Aorta (tissue), 5 donors: ENCODE results near the gene SHC4. TPM values are rescaled to one million over a fixed set of nuclear protein-coding genes. Genes with fewer than 3 reads are reported as not detected.

Source experiments
- ATAC-seq: fragments of 200-7000 bp; cut with Tn5 transposase; one replicate; pipeline ENCODE4 v1.9.1; 2022; ENCODE audit warnings: moderate library complexity; ENCODE audit not compliant: low FRiP score
- DNase-seq, 2 donors: peaks; one replicate each; pipeline ENCODE4 v3.0.0-alpha.2; 2020
- H3K27ac ChIP-seq, 2 donors: one replicate each; pipeline ENCODE4 v1.5.1; 2013; ENCODE audit warnings: low read length in 2 of 2, mild to moderate bottlenecking in 2 of 2, moderate library complexity in 2 of 2, control low read depth in 1 of 2, inconsistent platforms in 1 of 2, low read depth in 1 of 2
- H3K27me3 ChIP-seq, 2 donors: one replicate each; pipeline ENCODE4 v1.6.1; 2013; ENCODE audit warnings: control low read depth in 1 of 2, low read length in 1 of 2, mild to moderate bottlenecking in 1 of 2, moderate library complexity in 1 of 2; ENCODE audit not compliant: insufficient read depth in 2 of 2, control insufficient read depth in 1 of 2
- H3K36me3 ChIP-seq, 2 donors: one replicate each; pipeline ENCODE4 v1.6.1; 2013; ENCODE audit warnings: control low read depth in 1 of 2, low read length in 1 of 2, mild to moderate bottlenecking in 1 of 2; ENCODE audit not compliant: insufficient read depth in 2 of 2, control insufficient read depth in 1 of 2
- H3K4me1 ChIP-seq, 2 donors: one replicate each; pipeline ENCODE4 v1.6.1; 2013; ENCODE audit warnings: low read length in 2 of 2, control low read depth in 1 of 2, mild to moderate bottlenecking in 1 of 2, moderate library complexity in 1 of 2; ENCODE audit not compliant: insufficient read depth in 2 of 2, control insufficient read depth in 1 of 2
- H3K4me3 ChIP-seq, 2 donors: one replicate each; pipeline ENCODE4 v1.5.1; 2013; ENCODE audit warnings: low read length in 2 of 2, control low read depth in 1 of 2, mild to moderate bottlenecking in 1 of 2
- H3K9me3 ChIP-seq: one replicate; pipeline ENCODE4 v1.6.1; 2013; ENCODE audit warnings: mild to moderate bottlenecking, low read length; ENCODE audit not compliant: control insufficient read depth
- whole genome bisulfite sequencing, 2 donors: extraction: QIAGEN DNeasy Blood & Tissue Kit; methylation state at CpG; one replicate each; pipeline ENCODE4 v1.1.7; 2013; 5-methylcytosine and 5-hydroxymethylcytosine counted together
- intact Hi-C, 2 donors: fragments of 100-400 bp; cut with DNase I; formaldehyde crosslinking; loops; one replicate each; pipeline versions ENCODE4 v1.14.2 to v1.15.0; 2022
- polyA plus RNA-seq, 2 donors: library from polyadenylated mRNA; stranded (reverse); fragments of 200-250 nt; gene quantifications; one replicate each; pipeline ENCODE4 v1.2.3, GENCODE V29; 2013
- total RNA-seq, 2 donors: library from RNA; stranded (reverse); fragmentation: NEBNext Ultra II Directional; extraction: Animal tissue kit (Norgen Biotek cat#: 25700); gene quantifications; one replicate each; pipeline ENCODE4 v1.2.1, GENCODE V29; 2021
- donor health status: healthy with polysubstance abuse.
- donor health status: Bipolar disorder and iron deficiency.
- donor health status: DM: no; HTN: no; CAD: no.
- donor health status: DM: no; HTN: no; CAD: no.
- donor health status: DM: yes; HTN: yes; CAD: no.

The SHC4 gene
- total and polyA plus RNA-seq, 4 donors, result 4.4 to 18.6 (median 7.2) TPM

DNA sequence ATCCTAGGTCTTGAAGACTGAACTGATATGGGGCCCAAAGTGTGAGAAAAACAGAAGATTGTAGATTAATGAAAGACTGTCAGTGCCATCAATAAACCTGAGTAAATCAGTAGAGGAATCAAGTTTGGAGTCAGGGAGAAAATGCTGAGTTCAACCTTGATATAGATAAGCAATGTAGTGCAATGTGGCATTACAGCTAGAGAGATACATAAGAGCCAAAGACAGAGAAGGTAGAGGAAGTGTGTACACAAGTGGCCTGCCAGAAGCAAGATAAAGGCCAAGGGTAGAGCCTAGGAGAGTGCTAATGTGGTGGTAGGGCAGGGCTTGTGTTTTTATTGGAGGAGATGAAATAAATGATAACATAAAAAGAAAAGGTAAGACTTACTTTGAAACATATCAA, 111.8 kb downstream of the SHC4 start:
- H3K9me3 ChIP-seq, result no peaks in the 10 kb centered on the region
- H3K4me1 ChIP-seq, result peaks cover 0 to 4% of the 10 kb centered on the region in 2 donors
- ATAC-seq, result no peak
- no peak overlapping the region for H3K4me3 ChIP-seq
- peaks cover 0 to 3% of the 10 kb centered on the region in 2 donors for H3K36me3 ChIP-seq
- no peak overlapping the region for H3K27ac ChIP-seq
- no peak for DNase-seq
- no peaks in the 10 kb centered on the region for H3K27me3 ChIP-seq
- intact Hi-C loops, result no loop called here

DNA sequence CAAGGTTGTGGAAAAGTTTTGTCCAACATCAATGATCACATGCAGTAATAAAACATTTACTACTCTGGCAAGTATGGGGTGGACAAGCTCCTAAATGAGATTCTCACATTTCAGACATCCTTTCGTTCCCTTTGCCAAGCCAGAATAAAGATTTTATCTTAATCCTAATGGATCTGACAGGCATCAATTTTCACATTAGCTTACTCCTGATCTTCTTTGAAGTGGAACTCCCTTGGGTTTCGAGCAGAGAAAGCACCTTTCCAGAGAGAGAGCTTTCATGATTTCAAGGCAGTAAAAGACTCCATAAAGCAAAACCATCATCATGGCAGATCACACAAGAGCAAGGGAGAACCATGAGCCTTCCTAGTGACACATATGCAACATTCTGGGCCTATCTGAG, 113.1 kb downstream of the SHC4 start:
- 93 to 98% methylated on average over 2 of the region's 2 CpGs for WGBS, 2 donors
- H3K27ac ChIP-seq, result no peak overlapping the region
- no peaks in the 10 kb centered on the region for H3K9me3 ChIP-seq
- ATAC-seq (no peak), DNase-seq (no peak)
- H3K36me3 ChIP-seq, result peaks cover 0 to 3% of the 10 kb centered on the region in 2 donors
- H3K4me1 ChIP-seq, result no peaks in the 10 kb centered on the region
- H3K27me3 ChIP-seq, result no peaks in the 10 kb centered on the region
- H3K4me3 ChIP-seq, result no peak overlapping the region
- intact Hi-C loops, result no loop called here

DNA sequence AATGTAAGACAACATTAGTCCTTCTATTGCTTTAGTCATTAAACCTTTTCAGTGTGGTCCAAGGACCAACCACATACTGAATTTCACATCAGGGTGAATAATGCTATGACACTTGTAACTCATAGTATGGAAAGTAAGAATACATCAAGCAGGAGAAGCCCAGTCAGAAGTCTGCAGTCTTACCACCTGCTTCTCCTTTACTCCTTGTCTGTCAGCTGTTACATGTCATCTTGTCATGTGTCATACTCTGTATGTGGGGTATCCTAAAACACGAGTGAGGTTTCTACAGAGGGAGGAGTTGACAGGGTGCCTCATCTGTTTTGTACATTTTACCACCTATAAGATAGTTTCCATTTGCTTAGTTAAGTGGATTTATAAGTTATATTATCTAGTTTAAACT, 118.6 kb downstream of the SHC4 start:
- no peaks in the 10 kb centered on the region for H3K27me3 ChIP-seq
- no peak overlapping the region for H3K27ac ChIP-seq
- intact Hi-C loops, result no loop called here
- no peaks in the 10 kb centered on the region for H3K9me3 ChIP-seq
- ATAC-seq, result no peak
- no peaks in the 10 kb centered on the region for H3K4me1 ChIP-seq
- DNase-seq, result no peak
- 75 to 79% methylated on average over 1 of the region's 1 CpG for WGBS, 2 donors
- no peak overlapping the region for H3K4me3 ChIP-seq
- peaks cover 0 to 8% of the 10 kb centered on the region in 2 donors for H3K36me3 ChIP-seq

DNA sequence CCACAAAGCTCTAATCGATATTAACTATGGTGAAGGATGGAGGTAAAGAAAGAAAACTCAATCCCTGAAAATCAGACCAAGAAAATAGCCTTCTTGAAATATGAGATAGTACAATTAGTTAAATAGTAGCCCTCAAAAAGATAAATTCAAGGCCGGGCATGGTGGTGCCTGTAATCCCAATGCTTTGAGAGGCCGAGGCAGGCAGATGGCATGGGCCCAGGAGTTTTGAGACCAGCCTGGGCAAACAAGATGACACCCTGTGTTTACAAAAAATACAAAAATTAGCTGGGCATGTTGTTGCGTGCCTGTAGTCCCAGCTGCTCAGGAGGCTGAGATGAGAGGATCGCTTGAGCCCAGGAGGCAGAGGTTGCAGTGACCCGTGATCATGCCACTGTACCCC, 121.2 kb downstream of the SHC4 start:
- no peaks in the 10 kb centered on the region for H3K9me3 ChIP-seq
- H3K36me3 ChIP-seq, result peaks cover 0 to 6% of the 10 kb centered on the region in 2 donors
- no peak overlapping the region for H3K27ac ChIP-seq
- DNase-seq (no peak), ATAC-seq (no peak)
- no peak overlapping the region for H3K4me3 ChIP-seq
- no peaks in the 10 kb centered on the region for H3K27me3 ChIP-seq
- intact Hi-C loops, result no loop called here
- H3K4me1 ChIP-seq, result no peaks in the 10 kb centered on the region
- WGBS, 2 donors, result 81 to 96% methylated on average over 6 of the region's 6 CpGs

DNA sequence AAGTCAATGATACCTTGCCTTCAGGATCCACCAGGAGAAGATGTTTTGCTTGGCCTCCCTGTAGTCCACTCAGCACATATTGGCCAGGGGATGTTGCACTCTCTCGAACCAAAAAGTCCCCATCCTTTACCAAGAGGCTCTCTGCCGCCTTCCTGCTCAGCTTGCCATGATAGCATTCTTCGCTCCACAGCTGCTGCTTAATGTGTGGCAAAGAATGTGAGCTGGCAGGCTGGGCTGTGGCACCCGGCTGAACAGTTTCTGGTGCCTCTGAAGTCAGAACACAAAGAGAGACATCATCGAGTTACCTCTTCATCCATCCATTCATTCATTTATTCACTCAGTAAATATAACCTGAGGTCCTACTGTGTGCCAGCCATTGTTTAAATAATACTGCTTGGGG, 129.0 kb downstream of the SHC4 start:
- Histone ChIP-seq H3K4me1 (no peaks in the 10 kb centered on the region), H3K36me3 (peaks cover 6 to 8% of the 10 kb centered on the region in 2 donors), H3K27ac (no peak overlapping the region), H3K27me3 (no peaks in the 10 kb centered on the region), H3K9me3 (peaks cover 4% of the 10 kb centered on the region), H3K4me3 (no peak overlapping the region)
- intact Hi-C loops, result no loop called here
- no peak for ATAC-seq
- WGBS, 2 donors, result 81 to 87% methylated on average over 5 of the region's 5 CpGs
- DNase-seq, result no peak

DNA sequence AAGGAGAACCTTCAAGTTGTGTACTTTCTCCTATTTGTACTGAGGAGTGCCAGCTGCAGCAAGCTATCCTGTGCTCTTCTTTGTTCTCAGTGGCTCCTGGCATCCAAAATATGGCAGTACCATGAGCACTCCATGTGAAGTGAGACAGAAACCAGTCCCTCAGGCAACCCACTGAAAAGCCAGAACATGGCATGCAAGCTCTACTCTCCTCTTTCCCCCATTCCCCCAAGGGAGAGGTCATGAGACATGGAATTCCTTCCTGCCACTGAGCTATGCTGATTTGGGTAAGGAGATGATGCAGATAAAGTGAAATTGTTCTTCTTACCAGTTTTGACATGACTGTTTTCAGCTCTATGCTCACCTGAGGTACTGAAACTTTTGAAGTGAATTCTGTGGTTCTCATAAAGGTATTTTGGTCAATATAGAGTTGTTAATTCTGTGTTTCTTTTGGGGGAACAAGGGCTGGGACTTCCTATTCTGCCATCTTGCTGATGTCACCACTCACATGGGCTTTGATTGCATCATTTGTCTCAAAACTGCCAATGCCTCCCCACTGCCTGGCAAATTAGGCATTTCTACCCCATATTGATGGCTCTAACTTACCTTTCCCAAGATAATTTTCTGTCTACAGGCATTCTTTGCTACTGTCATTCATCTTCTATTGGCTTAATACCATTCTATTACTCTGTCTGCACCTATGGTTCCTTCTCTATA, 130.0 kb downstream of the SHC4 start:
- intact Hi-C loops, result no loop called here
- no peak overlapping the region for H3K4me3 ChIP-seq
- H3K36me3 ChIP-seq, result peaks cover 6 to 8% of the 10 kb centered on the region in 2 donors
- DNase-seq (no peak), ATAC-seq (no peak)
- H3K27me3 ChIP-seq, result no peaks in the 10 kb centered on the region
- no peaks in the 10 kb centered on the region for H3K4me1 ChIP-seq
- H3K27ac ChIP-seq, result no peak overlapping the region
- H3K9me3 ChIP-seq, result peaks cover 4% of the 10 kb centered on the region

DNA sequence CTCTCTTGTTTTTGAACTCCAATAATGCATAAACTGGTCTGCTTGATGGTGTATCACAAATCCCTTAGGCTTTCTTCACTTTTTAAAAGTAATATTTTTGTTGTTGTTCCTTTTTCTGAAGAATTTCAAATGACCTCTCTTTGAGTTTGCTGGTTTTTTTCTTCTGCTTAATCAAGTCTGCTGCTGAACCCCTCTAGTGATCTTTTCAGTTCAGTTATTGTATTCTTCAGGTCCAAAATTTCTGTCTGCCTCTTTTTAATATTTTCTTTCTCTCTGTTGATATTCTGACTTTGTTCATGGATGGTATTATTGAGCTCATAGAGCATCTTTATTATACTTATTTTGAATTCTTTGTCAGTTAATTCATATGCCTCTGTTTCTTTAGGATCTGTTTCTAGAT, 131.1 kb downstream of the SHC4 start:
- Histone ChIP-seq H3K4me3 (no peak overlapping the region), H3K27me3 (no peaks in the 10 kb centered on the region), H3K27ac (no peak overlapping the region), H3K9me3 (peaks cover 4% of the 10 kb centered on the region), H3K36me3 (peaks cover 6 to 8% of the 10 kb centered on the region in 2 donors), H3K4me1 (no peaks in the 10 kb centered on the region)
- DNase-seq (no peak), ATAC-seq (no peak)
- intact Hi-C loops, result no loop called here

DNA sequence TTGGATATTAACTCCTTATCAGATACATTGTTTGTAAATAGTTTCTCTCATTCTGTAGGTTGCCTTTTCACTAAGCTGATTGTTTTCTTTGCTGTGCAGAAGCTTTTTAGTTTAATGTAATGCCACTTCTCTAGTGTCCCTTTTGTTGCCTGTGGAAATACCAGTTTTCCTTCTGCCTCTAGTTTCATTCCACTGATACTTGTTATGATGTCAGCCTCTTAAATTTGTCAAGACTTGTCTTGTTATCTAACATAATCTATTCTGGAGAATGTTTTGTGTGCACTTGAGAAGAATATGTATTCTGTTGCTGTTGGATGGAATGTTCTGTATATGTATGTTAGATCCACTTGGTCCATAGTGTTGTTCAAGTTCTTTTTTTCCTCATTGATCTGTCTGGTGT, 134.8 kb downstream of the SHC4 start:
- peaks cover 2 to 10% of the 10 kb centered on the region in 2 donors for H3K36me3 ChIP-seq
- no peak overlapping the region for H3K27ac ChIP-seq
- H3K27me3 ChIP-seq, result no peaks in the 10 kb centered on the region
- DNase-seq (no peak), ATAC-seq (no peak)
- peaks cover 4% of the 10 kb centered on the region for H3K9me3 ChIP-seq
- no peak overlapping the region for H3K4me3 ChIP-seq
- H3K4me1 ChIP-seq, result no peaks in the 10 kb centered on the region
- intact Hi-C loops, result no loop called here

DNA sequence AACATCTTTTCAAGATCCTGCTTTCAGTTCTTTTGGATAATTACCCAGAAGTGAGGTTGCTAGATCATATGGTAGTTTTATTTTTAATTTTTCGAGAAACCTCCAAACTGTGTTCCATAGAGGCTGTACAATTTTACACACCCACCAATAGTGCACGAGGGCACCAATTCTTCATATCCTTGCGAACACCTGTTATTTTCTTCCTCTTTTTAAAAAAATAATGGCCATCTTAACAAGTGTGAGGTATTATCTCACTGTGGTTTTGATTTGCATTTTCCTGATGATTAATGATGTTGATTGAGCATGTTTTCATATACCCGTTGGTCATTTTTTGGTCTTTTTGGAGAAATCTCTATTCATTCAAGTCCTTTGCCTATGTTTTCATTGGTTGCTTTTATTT, 135.2 kb downstream of the SHC4 start:
- 85 to 86% methylated on average over 4 of the region's 4 CpGs for WGBS, 2 donors
- DNase-seq, result no peak
- intact Hi-C loops, result no loop called here

More for the DNA sequence above, 135.2 kb downstream of the SHC4 start:
- no peak overlapping the region for H3K4me3 ChIP-seq
- peaks cover 2 to 6% of the 10 kb centered on the region in 2 donors for H3K36me3 ChIP-seq
- peaks cover 4% of the 10 kb centered on the region for H3K9me3 ChIP-seq
- H3K4me1 ChIP-seq, result no peaks in the 10 kb centered on the region
- no peaks in the 10 kb centered on the region for H3K27me3 ChIP-seq
- no peak for ATAC-seq
- H3K27ac ChIP-seq, result no peak overlapping the region
